GM12878 (cell line): ENCODE results near the gene DELE1.

Source experiments
- BACH1 ChIP-seq: fragments of 450-650 bp; IDR thresholded peaks from 2 replicates; pipeline ENCODE4 v1.6.1; 2017; ENCODE audit warnings: mild to moderate bottlenecking, borderline replicate concordance
- CBX5 ChIP-seq: sonication (generic); IDR thresholded peaks from 2 replicates; pipeline ENCODE4 v1.6.1; 2016; ENCODE audit warnings: low read depth, moderate library complexity, mild to moderate bottlenecking, inconsistent platforms
- CTCF ChIP-seq, 3 experiments: IDR thresholded peaks in 2 of 3; conservative IDR thresholded peaks in 1 of 3; 2 replicates each; pipeline ENCODE4 v1.5.1; 2011; ENCODE audit warnings: low read depth in 3 of 3, low read length in 3 of 3, mild to moderate bottlenecking in 3 of 3, control low read depth in 2 of 3, moderate library complexity in 2 of 3, inconsistent platforms in 1 of 3, mixed read lengths in 1 of 3; ENCODE audit not compliant: control insufficient read depth in 2 of 3, insufficient read depth in 1 of 3; ENCODE audit errors: extremely low read depth in 1 of 3
- EGR1 ChIP-seq, 2 experiments: IDR thresholded peaks; 1 replicate in 1 of 2; 2 replicates in 1 of 2; pipeline ENCODE4 v1.6.1; 2011 to 2012; ENCODE audit warnings: low read depth in 2 of 2, low read length in 2 of 2, borderline replicate concordance in 1 of 2, mild to moderate bottlenecking in 1 of 2, moderate library complexity in 1 of 2
- MEF2B ChIP-seq: fragments of 450-650 bp; IDR thresholded peaks from 2 replicates; pipeline ENCODE4 v1.6.1; 2018; ENCODE audit warnings: mild to moderate bottlenecking, moderate library complexity; ENCODE audit not compliant: partially characterized antibody, poor library complexity, severe bottlenecking
- MXI1 ChIP-seq: fragments of 150-350 bp; IDR thresholded peaks from 2 replicates; pipeline ENCODE4 v1.6.1; 2011; ENCODE audit warnings: low read depth, mild to moderate bottlenecking, inconsistent platforms, low read length, improper control_type of control experiment
- PML ChIP-seq: IDR thresholded peaks from 2 replicates; pipeline ENCODE4 v1.6.1; 2012; ENCODE audit warnings: low read length, inconsistent platforms
- POLR2AphosphoS5 ChIP-seq: IDR thresholded peaks from 2 replicates; pipeline ENCODE4 v1.6.1; 2011; ENCODE audit warnings: mild to moderate bottlenecking, low read length, inconsistent platforms
- REST ChIP-seq: IDR thresholded peaks from 2 replicates; pipeline ENCODE4 v1.6.1; 2012; ENCODE audit warnings: mild to moderate bottlenecking, low read depth, low read length
- SIX5 ChIP-seq: IDR thresholded peaks from 2 replicates; pipeline ENCODE4 v1.6.1; 2011; ENCODE audit warnings: mild to moderate bottlenecking, low read depth, low read length, moderate library complexity; ENCODE audit not compliant: severe bottlenecking
- TAF1 ChIP-seq: IDR thresholded peaks from 2 replicates; pipeline ENCODE4 v1.6.1; 2011; ENCODE audit warnings: mild to moderate bottlenecking, low read depth, low read length, borderline replicate concordance
- ZNF24 ChIP-seq: fragments of 450-650 bp; IDR thresholded peaks from 2 replicates; pipeline ENCODE4 v1.6.1; 2017; ENCODE audit warnings: antibody characterized with exemption, mild to moderate bottlenecking

- TF ChIP-seq EGR1 (IDR thresholded peaks at IDR 0.05; ENCODE audit: borderline replicate concordance in 1 of 2, low read depth in 2 of 2, low read length in 2 of 2) (no peak), CBX5 (no peak), MXI1 (no peak), TAF1 (no peak), REST (no peak), MEF2B (no peak), POLR2AphosphoS5 (no peak), CTCF (IDR thresholded peaks at IDR 0.05 in 2 of 3, conservative IDR thresholded peaks at IDR 0.05 in 1 of 3; ENCODE audit: control insufficient read depth in 2 of 3, extremely low read depth in 1 of 3, insufficient read depth in 1 of 3, low read depth in 3 of 3, low read length in 3 of 3) (peak; percentile 26 to 40 (median 33); a peak in 4 of 6 replicates), SIX5 (no peak), PML (no peak), BACH1 (no peak), ZNF24 (no peak)
Observed at GRCh38 chr5:141914199-141914743, 9.4 kb upstream of the DELE1 start.
